Heart right ventricle (tissue), 16 donors: ENCODE data around the gene PTPRM. TPM values are rescaled to one million over a fixed set of nuclear protein-coding genes. Genes with fewer than 3 reads are reported as not detected.

Experiments used
- ATAC-seq, 8 donors: fragments of 200-7000 bp; cut with Tn5 transposase; one replicate each; pipeline ENCODE4 v1.9.1; 2020; ENCODE audit warnings: mild to moderate bottlenecking in 8 of 8, moderate library complexity in 8 of 8, moderate number of reproducible peaks in 1 of 8
- DNase-seq, 2 donors: peaks; one replicate each; pipeline ENCODE4 v3.0.0-alpha.2; 2020
- H3K27ac ChIP-seq, 10 donors: fragments of 200-600 bp; sonication (generic) in 2 of 10; one replicate each; pipeline versions ENCODE4 v1.5.0 to v1.8.0; 2020 to 2022; ENCODE audit warnings: mild to moderate bottlenecking in 3 of 10
- H3K27me3 ChIP-seq, 7 donors: fragments of 200-600 bp; one replicate each; pipeline ENCODE4 v1.8.0; 2021 to 2022; ENCODE audit warnings: mild to moderate bottlenecking in 2 of 7
- H3K36me3 ChIP-seq, 9 donors: fragments of 200-600 bp; sonication (generic) in 1 of 9; one replicate each; pipeline versions ENCODE4 v1.5.0 to v1.8.0; 2020 to 2022; ENCODE audit warnings: mild to moderate bottlenecking in 2 of 9
- H3K4me1 ChIP-seq, 9 donors: fragments of 200-600 bp; sonication (generic) in 1 of 9; one replicate each; pipeline versions ENCODE4 v1.5.0 to v1.8.0; 2020 to 2022; ENCODE audit warnings: mild to moderate bottlenecking in 4 of 9
- H3K4me3 ChIP-seq, 10 donors: fragments of 200-600 bp; sonication (generic) in 2 of 10; one replicate each; pipeline versions ENCODE4 v1.5.0 to v1.8.0; 2020 to 2022; ENCODE audit warnings: mild to moderate bottlenecking in 7 of 10, moderate library complexity in 2 of 10
- H3K9me3 ChIP-seq, 11 donors: fragments of 200-600 bp in 10 of 11; sonication (generic) in 2 of 11; one replicate each; pipeline versions ENCODE4 v1.5.0 to v1.8.0; 2013 to 2022; ENCODE audit warnings: mild to moderate bottlenecking in 2 of 11, control low read depth in 1 of 11, moderate library complexity in 1 of 11
- CTCF ChIP-seq, 9 donors: fragments of 200-600 bp; sonication (generic) in 2 of 9; IDR thresholded peaks; one replicate each; pipeline versions ENCODE4 v1.5.0 to v1.8.0; 2021 to 2022; ENCODE audit warnings: antibody characterized with exemption in 9 of 9, mild to moderate bottlenecking in 5 of 9, moderate library complexity in 1 of 9
- WGBS, 2 donors: extraction: QIAGEN DNeasy Blood & Tissue Kit; methylation state at CpG; one replicate each; pipeline ENCODE4 v1.1.7; 2013; ENCODE audit warnings: inconsistent platforms in 1 of 2; 5-methylcytosine and 5-hydroxymethylcytosine counted together
- intact Hi-C, 10 donors: fragments of 100-400 bp; cut with DNase I; formaldehyde crosslinking; loops; one replicate each; pipeline versions ENCODE4 v1.11.1 to v1.14.2; 2022
- polyA plus RNA-seq, 2 donors: library from polyadenylated mRNA; stranded (reverse); fragments of 200-250 nt; gene quantifications; one replicate each; pipeline ENCODE4 v1.2.3, GENCODE V29; 2013
- total RNA-seq, 10 donors: library from RNA; stranded (reverse); fragmentation: NEBNext Ultra II Directional in 3 of 10; extraction: Animal tissue kit (Norgen Biotek cat#: 25700) in 3 of 10; gene quantifications; one replicate each; pipeline versions ENCODE4 v1.2.1 to v1.2.4, GENCODE V29; 2021 to 2023
- donor health status: Arrhythmogenic right ventricular cardiomyopathy.
- donor health status: ischemic (EF 13 %, LVEDD 7.1; RV severe dilation, severe dysfunction).
- donor health status: healthy with polysubstance abuse.
- donor health status: DM: no; HTN: yes; CAD: no.
- donor health status: DM: no; HTN: no; CAD: no.
- donor health status: ischemic (EF 25% LVEDD 6.9; RV normal size, moderate dysfunction).
- donor health status: ischemic (EF 25% LVEDD 5.7; RV mildly dilated, moderate dysfunction).
- donor health status: healthy.
- donor health status: DM: yes; HTN: yes; CAD: no.
- donor health status: Ischemic cardiomyopathy.
- donor health status: ischemic (EF 35%, LVEDD 5.7; RV mildly dilated, moderate dysfunction).
- donor health status: nonischemic (EF 11% LVEDD 7.7; RV severe dilation, severe dysfunction).
- donor health status: DM: yes; HTN: yes; CAD: no.
- donor health status: PGD.
- donor health status: ischemic (EF 29% LVEDD 5.4; RV normal size, mild dysfunction).
- donor health status: nonischemic (EF 23%, LVEDD 6.1; RV moderate dilation, normal function).

The PTPRM gene
- total and polyA plus RNA-seq, 12 donors = 81.7 to 170 (median 132) TPM

- DNase-seq = no peak
- Histone ChIP-seq H3K27ac (no peak overlapping the region), H3K4me3 (no peak overlapping the region), H3K36me3 (peaks cover 0 to 59% (median 5%) of the 10 kb centered on the region in 9 donors), H3K9me3 (no peaks in the 10 kb centered on the region), H3K4me1 (no peaks in the 10 kb centered on the region), H3K27me3 (no peaks in the 10 kb centered on the region)
- ATAC-seq = no peak
- WGBS, 2 donors = 88 to 91% methylated on average over 2 of the region's 2 CpGs
- intact Hi-C loops = loop anchor here in 2 of 10 donors (10.0 kb wide), 1 partner anchor 59 kb away; no protein-coding TSS in a partner anchor
- no peak for TF ChIP-seq CTCF (IDR thresholded peaks at IDR 0.05)
Observed at GRCh38 chr18:8314124-8314523, 747.0 kb downstream of the PTPRM start.

DNA sequence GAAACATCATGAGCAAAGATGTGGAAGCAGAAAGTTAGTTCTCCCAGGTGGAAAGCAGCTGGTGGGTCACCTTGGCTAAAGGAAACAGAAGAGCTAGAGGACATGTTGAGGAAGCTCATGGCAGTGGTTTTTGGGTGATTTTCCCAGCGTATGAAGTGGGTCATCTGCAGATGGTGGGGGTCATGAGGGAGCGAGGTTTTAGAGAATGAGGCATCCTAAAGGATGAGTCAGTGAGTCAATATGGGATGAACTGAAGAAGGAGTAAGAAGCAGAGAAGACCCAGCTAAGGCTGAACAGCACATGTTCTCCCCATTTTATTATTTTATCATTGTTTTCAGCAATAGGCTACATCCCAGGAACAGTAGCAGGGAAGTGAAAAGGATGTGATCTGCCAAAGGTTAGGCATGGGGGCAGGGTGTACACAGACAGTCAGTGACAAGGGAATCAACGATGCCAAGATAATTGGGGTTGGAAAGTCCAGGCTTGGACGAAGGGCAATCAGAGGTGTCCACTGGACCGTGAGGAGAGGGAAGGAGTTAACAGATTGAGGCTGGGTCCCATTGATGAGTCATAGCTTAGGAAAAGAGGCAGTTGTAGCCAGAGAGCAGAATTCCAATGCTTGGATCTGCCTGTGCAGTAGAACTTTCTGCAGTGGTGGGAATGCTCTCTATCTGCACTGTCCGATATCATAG is 752.8 kb downstream of the PTPRM start:
- Histone ChIP-seq H3K27me3 (no peaks in the 10 kb centered on the region), H3K4me3 (no peak overlapping the region), H3K9me3 (no peaks in the 10 kb centered on the region), H3K27ac (no peak overlapping the region), H3K36me3 (peaks cover 0 to 56% (median 5%) of the 10 kb centered on the region in 9 donors), H3K4me1 (peaks cover 0 to 20% (median 4%) of the 10 kb centered on the region in 9 donors)
- TF ChIP-seq CTCF (IDR thresholded peaks at IDR 0.05) = no peak
- intact Hi-C loops = loop anchor here in 2 of 10 donors (10.0 kb wide), 1 partner anchor 65 kb away; no protein-coding TSS in a partner anchor
- 72 to 76% methylated on average over 6 of the region's 6 CpGs for WGBS, 2 donors
- ATAC-seq (peak in 1 of 8 donors; percentile 60), DNase-seq (no peak)

- Histone ChIP-seq H3K27me3 (no peaks in the 10 kb centered on the region), H3K27ac (no peak overlapping the region), H3K4me1 (peaks cover 0 to 22% (median 4%) of the 10 kb centered on the region in 9 donors), H3K36me3 (peaks cover 0 to 33% (median 0%) of the 10 kb centered on the region in 9 donors), H3K9me3 (peaks cover 0 to 6% (median 0%) of the 10 kb centered on the region in 11 donors), H3K4me3 (no peak overlapping the region)
- TF ChIP-seq CTCF (IDR thresholded peaks at IDR 0.05) = no peak
- ATAC-seq = no peak
- WGBS, 2 donors = 91 to 94% methylated on average over 2 of the region's 2 CpGs
- DNase-seq = no peak
- intact Hi-C loops = no loop called here
Observed at GRCh38 chr18:8322486-8322885, 755.4 kb downstream of the PTPRM start.

DNA sequence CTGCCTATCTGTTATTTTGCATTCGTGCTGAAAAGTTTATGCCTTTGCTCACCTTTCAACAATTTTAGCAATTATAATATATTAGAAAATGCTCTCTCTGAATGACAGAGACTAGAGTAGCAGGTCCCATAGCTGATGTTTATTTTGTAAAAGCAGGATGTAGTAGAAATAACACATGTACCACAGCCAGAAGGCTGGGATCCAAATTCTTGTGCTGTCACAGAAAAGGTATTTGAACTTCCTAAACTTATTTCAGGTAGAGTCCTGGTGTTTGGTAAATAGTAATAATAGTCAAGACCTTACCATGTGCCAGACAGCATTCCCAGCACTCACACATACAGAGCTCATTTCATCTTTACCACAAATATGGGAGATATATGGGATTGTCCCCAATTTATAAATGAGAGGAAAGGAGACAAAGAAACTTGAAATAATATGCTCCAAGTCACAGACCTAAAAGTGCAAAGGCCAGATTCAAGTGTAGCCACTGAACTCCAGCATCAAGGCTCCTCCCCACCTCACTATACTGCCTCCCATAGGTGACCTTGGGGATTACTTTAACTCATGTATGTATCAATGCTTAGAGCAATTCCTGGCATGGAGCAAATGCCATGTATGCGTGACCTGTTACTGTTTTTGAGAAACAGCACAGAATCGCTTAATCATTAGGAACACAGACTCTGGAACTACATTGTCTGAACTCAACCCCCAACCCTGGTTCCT is 757.4 kb downstream of the PTPRM start:
- H3K4me1 ChIP-seq = peaks cover 0 to 41% (median 4%) of the 10 kb centered on the region in 9 donors
- peaks cover 0 to 6% (median 0%) of the 10 kb centered on the region in 11 donors for H3K9me3 ChIP-seq
- H3K36me3 ChIP-seq = peaks cover 0 to 25% (median 0%) of the 10 kb centered on the region in 9 donors
- WGBS, 2 donors = 95% methylated on average over 3 of the region's 3 CpGs
- no peak overlapping the region for H3K4me3 ChIP-seq
- ATAC-seq = no peak
- H3K27ac ChIP-seq = no peak overlapping the region
- no peaks in the 10 kb centered on the region for H3K27me3 ChIP-seq
- no peak for TF ChIP-seq CTCF (IDR thresholded peaks at IDR 0.05)
- no peak for DNase-seq
- intact Hi-C loops = no loop called here
